ENCODE measurements around the gene MRPL9.
"Not testable (repeated sequence)": the region's sequence is repeated elsewhere in the genome, so short reads cannot be mapped to it uniquely, and the experiment has no call there.

MRPL9 gene

DNA sequence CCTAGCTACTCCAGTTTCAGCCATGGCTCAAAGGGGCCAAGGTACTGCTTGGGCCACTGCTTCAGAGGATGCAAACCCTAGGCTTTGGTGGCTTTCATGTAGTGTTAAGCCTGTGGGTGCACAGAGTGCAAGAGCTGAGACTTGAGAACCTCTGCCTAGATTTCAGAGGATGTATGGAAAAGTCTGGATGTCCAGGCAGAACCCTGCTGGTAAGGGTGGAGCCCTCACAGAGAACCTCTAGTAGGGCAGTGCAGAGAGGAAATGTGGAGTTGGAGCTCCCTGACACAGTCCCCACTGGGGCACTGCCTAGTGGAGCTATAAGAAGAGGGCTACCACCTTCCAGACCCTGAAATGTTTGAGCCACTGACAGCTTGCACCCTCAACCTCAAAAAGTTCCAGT is 25.8 kb downstream of the MRPL9 start:
- TF ChIP-seq, protein P1, sequence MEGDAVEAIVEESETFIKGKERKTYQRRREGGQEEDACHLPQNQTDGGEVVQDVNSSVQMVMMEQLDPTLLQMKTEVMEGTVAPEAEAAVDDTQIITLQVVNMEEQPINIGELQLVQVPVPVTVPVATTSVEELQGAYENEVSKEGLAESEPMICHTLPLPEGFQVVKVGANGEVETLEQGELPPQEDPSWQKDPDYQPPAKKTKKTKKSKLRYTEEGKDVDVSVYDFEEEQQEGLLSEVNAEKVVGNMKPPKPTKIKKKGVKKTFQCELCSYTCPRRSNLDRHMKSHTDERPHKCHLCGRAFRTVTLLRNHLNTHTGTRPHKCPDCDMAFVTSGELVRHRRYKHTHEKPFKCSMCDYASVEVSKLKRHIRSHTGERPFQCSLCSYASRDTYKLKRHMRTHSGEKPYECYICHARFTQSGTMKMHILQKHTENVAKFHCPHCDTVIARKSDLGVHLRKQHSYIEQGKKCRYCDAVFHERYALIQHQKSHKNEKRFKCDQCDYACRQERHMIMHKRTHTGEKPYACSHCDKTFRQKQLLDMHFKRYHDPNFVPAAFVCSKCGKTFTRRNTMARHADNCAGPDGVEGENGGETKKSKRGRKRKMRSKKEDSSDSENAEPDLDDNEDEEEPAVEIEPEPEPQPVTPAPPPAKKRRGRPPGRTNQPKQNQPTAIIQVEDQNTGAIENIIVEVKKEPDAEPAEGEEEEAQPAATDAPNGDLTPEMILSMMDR (IDR thresholded peaks at IDR 0.05; ENCODE audit: low read depth, low read length) = no peak
- no peaks in the 10 kb centered on the region; the same call in 1 of the 2 replicates for H3K4me1 ChIP-seq
- no peak for DNase-seq
- H3K4me3 ChIP-seq (ENCODE audit: low read depth, low read length) = no peak overlapping the region
- no peaks in the 10 kb centered on the region for H3K36me3 ChIP-seq
- H3K9me3 ChIP-seq = peaks cover 6% of the 10 kb centered on the region
- H3K27me3 ChIP-seq = no peaks in the 10 kb centered on the region

DNA sequence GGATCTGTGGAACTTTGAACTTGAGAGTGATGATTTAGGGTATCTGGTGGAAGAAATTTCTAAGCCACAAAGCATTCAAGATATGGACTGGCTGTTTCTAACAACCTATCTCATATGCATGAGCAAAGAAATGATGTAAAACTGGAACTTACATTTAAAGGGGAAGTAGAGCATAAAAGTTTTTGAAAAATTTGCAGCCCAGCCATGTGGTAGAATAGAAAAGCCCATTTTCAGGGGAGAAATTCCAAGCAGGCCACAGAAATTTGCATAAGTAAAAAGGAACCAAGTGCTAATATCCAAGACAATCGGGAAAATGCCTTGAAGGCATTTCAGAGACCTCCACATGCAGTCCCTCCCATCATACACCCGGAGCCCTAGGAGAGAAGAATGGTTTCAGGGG is 26.3 kb downstream of the MRPL9 start:
- H3K9me3 ChIP-seq = peaks cover 6% of the 10 kb centered on the region
- H3K27me3 ChIP-seq = no peaks in the 10 kb centered on the region
- no peak overlapping the region for H3K4me3 ChIP-seq (ENCODE audit: low read depth, low read length)
- TF ChIP-seq, protein P1 (IDR thresholded peaks at IDR 0.05; ENCODE audit: low read depth, low read length) = no peak
- DNase-seq = no peak
- H3K4me1 ChIP-seq = no peaks in the 10 kb centered on the region; the same call in 1 of the 2 replicates
- no peaks in the 10 kb centered on the region for H3K36me3 ChIP-seq

DNA sequence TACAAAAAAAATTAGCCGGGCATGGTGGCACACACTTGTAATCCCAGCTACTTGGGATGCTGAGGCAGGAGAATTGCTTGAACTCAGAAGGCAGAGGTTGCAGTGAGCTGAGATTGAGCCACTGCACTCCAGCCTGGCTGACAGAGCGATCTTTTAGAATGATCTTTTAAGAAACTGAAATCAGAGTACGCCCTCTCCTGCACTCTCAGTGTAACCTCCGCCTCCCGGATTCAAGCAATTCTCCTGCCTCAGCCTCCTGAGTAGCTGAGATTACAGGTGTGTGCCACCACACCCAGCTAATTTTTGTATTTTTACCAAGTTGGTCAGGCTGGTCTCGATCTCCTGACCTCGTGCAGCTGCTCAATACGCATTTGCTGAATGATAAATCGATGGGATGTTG is 29.3 kb downstream of the MRPL9 start:
- H3K4me1 ChIP-seq; DNase-seq; H3K9me3 ChIP-seq; H3K4me3 ChIP-seq (ENCODE audit: low read depth, low read length); H3K36me3 ChIP-seq; H3K27me3 ChIP-seq: not testable (repeated sequence)

DNA sequence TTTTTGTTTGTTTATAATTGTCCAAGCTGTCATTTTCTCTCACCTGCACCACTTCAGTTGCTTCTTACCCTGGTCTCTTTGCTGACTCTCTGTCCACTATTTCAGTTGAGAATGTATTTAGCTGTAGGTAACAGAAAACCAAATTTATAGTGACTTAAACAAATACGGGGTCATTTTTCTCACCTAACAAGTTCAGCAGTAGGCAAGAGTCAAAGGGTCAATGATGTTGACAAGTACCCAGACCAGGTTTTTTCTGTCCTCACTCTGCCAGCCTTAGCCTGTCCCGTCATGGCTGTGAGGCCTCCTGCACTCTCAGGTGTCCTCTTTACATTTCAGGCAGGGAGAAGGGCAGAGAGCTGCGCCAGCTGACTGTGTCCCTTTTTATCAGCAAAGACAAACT is 30.2 kb downstream of the MRPL9 start:
- no peaks in the 10 kb centered on the region for H3K36me3 ChIP-seq
- no peak overlapping the region for H3K4me3 ChIP-seq (ENCODE audit: low read depth, low read length)
- no peaks in the 10 kb centered on the region for H3K27me3 ChIP-seq
- DNase-seq = no peak
- H3K4me1 ChIP-seq = peaks cover 10% of the 10 kb centered on the region
- peaks cover 6% of the 10 kb centered on the region for H3K9me3 ChIP-seq
- TF ChIP-seq, protein P1 (IDR thresholded peaks at IDR 0.05; ENCODE audit: low read depth, low read length) = no peak

DNA sequence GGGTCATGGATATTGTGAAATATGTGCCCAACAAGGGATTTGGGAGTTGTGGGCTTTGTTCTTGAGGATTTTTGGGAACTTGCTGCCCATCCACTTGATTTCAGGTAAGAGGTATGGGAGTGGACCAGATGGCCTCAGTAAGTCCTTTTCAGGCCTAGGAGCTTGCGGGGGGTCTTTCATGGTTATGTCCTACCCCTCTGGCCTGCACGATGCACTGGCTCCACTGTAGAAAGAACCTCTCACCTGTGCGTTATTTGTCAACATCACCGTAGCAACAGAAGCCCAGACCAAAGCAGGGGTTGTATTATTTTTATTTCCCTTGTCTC is 33.4 kb downstream of the MRPL9 start:
- no peak overlapping the region for H3K4me3 ChIP-seq (ENCODE audit: low read depth, low read length)

DNA sequence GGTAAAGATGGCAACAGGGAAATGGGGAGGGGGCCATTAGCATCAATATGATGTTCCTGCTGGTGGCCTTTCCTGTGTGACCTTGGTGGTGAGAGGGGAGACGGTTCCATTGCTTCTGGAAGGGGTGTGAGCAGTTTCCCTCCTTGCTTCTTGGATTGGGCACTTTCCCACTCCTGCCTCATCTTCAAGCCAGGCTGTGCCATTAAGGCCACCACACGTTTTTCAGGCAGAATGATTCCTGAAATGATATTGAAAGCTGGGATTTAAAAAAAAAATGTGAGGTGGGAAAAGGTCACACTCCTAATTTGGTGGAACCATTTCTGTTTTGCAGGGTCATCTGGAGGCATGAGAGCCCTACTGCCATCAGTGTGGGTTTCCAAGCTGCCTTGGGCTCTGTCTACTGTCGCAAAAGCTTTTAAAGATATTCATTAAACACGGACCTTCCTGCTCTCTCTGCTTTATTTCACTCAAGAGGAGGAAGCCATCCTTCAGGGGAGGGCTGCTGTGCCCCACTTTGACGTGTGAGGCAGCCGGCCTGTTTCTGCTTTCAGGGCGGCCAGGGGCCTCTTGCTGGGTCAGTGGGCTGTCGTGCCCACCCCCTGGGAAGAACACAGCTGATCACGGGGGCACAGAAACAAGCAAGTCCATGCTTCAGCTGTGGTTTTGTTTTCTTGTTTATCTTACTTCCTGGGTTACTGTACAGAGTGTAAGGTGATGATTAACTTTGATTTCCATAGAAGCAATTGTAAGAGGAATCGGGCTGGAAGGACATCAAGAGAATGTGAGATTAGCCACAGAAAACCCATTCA is 33.9 kb downstream of the MRPL9 start:
- Histone ChIP-seq H3K9me3 (no peaks in the 10 kb centered on the region), H3K4me1 (peaks cover 10% of the 10 kb centered on the region), H3K4me3 (ENCODE audit: low read depth, low read length) (no peak overlapping the region), H3K36me3 (no peaks in the 10 kb centered on the region), H3K27me3 (no peaks in the 10 kb centered on the region)
- DNase-seq = no peak
- TF ChIP-seq, protein P1 (IDR thresholded peaks at IDR 0.05; ENCODE audit: low read depth, low read length) = no peak

More for the DNA sequence above, 33.4 kb downstream of the MRPL9 start:
- Histone ChIP-seq H3K27me3 (no peaks in the 10 kb centered on the region), H3K36me3 (no peaks in the 10 kb centered on the region), H3K4me1 (peaks cover 10% of the 10 kb centered on the region), H3K9me3 (no peaks in the 10 kb centered on the region)
- TF ChIP-seq, protein P1 (IDR thresholded peaks at IDR 0.05; ENCODE audit: low read depth, low read length) = no peak
- DNase-seq = no peak
